Embryonic facial prominence (tissue), 1 donor: ENCODE measurements around the gene TCFL5.

Experiments used
- DNase-seq: peaks from one replicate; pipeline ENCODE4 v3.0.0-alpha.2; 2016; ENCODE audit errors: extremely low spot score

TCFL5 gene

DNA sequence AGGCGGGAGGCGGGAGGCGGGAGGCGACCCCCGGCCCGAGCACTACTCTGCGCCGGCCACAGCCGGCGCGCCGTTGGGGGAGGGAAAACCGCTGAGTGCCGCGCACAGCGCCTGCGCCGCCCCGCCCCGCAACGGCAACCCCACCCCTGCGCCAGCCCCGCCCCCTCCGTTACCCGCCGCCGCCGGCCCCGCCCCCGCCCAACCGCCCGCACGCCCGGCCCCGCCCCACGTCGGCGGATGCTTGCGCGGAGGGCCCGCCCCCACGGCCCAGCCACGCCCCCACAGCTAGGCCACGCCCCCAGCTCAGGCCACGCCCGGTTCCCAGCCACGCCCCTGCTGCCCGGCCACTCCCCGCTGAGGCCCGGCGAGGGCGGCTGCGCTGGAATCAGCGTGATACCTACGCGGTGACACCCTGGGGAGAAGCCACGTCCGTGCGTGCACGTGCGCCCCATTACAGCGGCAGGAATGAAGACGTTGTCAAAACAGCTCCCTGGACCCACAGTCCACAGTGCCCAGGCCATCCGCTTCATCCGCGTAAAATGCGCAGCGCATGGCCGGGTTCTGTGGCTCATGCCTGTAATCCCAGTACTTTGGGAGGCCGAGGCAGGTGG, at the start of gene TCFL5:
Gene TCFL5 (minus strand): TSS at position 97 of the 611 bp plus-strand sequence. CDS start 152 bp downstream, outside the sequence.
- DNase-seq = peak; percentile 34

DNA sequence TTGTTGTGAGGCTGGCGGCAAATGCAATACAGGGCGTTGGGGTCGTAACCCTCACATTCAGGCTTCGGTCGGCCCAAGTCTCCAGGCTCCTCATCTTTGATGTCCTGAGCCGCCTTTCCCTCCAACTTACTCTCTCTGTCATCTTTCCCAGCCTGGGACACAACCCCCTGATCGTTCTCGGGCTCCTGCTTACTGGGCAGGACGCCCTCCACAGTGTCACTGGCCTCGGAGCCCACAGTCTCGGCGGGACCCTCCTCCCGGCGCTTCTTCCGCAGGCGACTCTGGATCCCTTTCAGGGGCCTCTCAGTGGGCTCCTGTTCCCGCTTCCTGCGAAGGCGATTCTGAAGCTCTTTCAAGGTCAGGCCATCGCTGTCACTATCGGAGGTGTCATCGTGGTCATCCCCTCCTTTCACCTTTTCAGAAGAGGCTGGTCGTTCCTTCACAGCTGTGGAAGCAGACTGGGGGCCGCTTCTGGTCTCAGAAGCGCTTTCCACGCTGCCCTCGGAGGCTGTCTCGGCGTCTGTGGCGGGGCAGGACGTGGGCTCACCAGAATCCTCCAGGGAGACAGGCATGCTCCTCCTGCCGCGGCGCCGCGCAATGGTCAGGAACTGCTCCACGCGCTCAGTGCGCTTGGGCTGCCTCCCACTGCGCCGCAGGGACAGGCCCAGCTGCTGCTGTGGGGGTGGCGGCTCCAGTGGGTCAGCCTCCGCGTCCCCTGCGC, 49.3 kb upstream of the TCFL5 start:
- no peak for DNase-seq

DNA sequence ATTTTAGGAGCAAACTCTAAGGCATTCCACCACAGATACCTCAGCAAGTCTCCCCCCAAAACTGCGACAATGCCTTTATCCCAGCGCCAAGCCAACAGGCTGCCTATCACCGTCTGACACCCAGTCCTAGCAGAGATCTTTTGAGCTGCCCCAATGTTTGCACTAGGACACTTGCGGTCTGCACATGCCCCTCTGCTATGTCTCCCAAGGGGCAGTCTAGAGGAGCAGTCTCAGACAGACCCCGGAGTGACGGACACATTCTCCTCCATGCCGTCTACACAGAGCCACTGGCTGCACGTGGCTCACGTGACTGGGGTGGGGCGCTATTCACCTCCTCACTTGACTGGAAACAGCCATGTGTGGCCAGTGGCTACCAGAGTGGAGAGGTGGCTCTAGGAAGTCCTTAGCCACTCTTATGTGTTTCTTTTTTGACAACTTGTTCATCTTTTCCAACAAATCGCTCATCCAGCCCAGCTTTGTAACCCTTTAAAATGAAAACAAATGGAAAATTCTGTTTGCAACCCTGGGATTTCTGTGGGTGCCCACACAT, 48.7 kb upstream of the TCFL5 start:
- no peak for DNase-seq

GRCh38 chr20:62908971-62909791, 47.6 kb upstream of the TCFL5 start:
- DNase-seq = no peak

GRCh38 chr20:62907384-62908317, 46.0 kb upstream of the TCFL5 start:
- DNase-seq = no peak

- no peak for DNase-seq
Observed at GRCh38 chr20:62906647-62907375, 45.2 kb upstream of the TCFL5 start.

GRCh38 chr20:62906209-62906608, 44.6 kb upstream of the TCFL5 start:
- no peak for DNase-seq

DNA sequence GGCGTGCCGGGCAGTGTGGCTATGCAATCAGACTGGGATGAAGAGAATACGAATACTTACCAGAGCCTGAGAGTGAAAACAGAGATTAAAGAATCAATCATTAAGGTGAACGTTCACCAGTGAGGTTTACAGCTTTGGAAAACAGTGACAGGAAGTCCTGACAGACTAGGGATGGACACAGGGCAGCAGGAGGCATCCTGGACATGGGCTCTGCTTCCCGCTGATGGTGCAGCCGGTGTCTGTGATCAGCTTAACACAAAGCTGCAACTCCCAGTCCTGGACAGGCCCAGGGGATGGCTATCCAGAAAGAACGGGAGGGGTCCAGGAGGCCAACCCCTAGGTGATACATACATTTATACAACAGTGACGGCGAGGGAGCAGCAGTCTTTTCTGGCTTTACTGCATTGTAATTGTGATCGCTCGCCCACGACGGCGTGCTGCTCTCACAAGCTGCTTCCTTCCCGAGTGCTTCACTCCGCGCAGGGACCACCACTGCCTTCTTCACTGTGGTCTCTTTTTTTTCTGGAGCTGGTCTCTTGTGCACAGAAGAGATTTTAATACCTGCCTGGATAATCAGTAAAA, 44.0 kb upstream of the TCFL5 start:
- no peak for DNase-seq

GRCh38 chr20:62902926-62903615, 41.4 kb upstream of the TCFL5 start:
- DNase-seq = no peak

- DNase-seq = no peak
Observed at GRCh38 chr20:62901891-62902290, 40.3 kb upstream of the TCFL5 start.

GRCh38 chr20:62900692-62901584, 39.3 kb upstream of the TCFL5 start:
- peak; percentile 47 for DNase-seq

DNA sequence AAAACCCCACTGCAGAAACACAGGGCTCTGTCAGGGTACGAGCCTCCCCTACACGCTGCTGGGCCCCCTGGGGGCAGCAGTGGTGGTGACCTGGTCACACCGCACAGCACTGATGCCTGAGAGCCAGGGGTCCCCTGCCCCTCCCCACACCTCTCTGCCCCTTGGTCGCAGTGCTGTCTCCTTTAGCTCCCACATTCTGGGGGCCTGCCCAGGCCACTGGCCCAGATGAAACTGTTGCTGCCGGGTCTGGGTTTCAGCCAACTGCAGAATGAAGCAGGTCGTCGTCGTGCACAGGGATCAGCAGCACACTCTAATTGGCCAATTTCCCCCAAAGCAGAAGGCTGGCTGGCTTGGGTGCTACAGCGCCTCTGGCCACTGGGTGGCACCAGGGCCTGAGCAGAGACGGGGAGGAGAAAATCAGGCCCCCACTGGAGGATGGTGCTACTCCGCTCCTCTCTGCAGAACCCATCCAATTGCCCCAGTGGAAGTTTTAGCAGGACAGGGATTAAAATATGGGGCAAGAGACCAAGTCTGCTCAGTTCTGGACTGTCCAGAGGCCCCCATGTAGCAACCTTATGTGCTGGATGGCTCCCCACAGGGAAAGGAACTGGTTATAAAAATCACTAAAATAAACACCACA, 38.5 kb upstream of the TCFL5 start:
- no peak for DNase-seq

- DNase-seq = no peak
Observed at GRCh38 chr20:62899633-62900051, 38.0 kb upstream of the TCFL5 start.

GRCh38 chr20:62898970-62899632, 37.5 kb upstream of the TCFL5 start:
- no peak for DNase-seq

DNA sequence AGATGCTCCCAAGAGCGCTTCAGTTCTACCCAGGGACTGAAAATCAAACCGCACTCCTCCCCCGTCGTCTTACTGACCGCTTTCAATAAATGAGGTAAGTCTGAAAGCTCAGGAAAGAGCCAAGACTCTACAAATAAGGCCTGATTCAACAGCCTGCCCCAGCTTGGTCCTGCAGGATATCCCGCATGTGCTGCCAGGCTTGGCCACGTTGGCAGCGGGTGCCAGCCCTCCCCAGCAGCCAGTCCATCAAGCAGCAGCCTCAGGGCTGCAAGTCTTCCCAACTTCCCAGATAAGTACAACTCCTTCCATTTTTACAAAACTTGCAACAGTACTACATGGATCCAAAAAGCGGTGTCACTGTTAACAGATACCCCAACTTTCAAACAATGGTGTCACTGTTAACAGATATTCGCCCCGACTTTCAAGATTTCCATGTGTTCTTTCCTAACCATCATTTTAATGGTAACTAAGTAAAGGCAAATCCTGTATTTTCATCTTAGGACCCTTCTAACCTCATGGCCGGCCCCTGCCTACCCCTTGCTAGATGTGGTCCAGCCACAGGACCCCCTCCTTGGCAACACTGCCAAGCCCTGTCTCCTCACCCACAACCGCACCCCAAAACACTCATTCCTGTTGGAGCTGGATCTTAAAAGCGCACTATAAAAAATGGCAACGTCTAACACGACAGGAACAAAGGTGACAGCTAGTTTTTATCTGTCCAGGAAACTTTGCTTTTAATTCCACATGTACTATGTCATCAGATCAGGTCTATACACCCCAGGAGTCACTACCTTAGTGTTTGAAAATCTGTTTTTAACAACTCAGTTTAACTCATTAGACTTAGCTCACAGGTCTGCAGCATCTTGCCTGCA, 36.7 kb upstream of the TCFL5 start:
- no peak for DNase-seq

- DNase-seq = no peak
Observed at GRCh38 chr20:62897666-62898065, 36.0 kb upstream of the TCFL5 start.
